DOHH2 (cell line): ENCODE data around the gene ATP1A1.

Source experiments
- CTCF ChIP-seq: fragments of 200-600 bp; sonication (generic); IDR thresholded peaks from one replicate; pipeline ENCODE4 v1.5.1; 2014; ENCODE audit warnings: antibody characterized with exemption, mild to moderate bottlenecking, low read depth, low read length; ENCODE audit not compliant: poor library complexity, severe bottlenecking
- EZH2phosphoT487 ChIP-seq: fragments of 200-600 bp; sonication (generic); IDR thresholded peaks from 2 replicates; pipeline ENCODE4 v1.6.1; 2017; ENCODE audit warnings: borderline replicate concordance, mild to moderate bottlenecking, antibody characterized with exemption, low read length, moderate library complexity, mixed read lengths

DNA sequence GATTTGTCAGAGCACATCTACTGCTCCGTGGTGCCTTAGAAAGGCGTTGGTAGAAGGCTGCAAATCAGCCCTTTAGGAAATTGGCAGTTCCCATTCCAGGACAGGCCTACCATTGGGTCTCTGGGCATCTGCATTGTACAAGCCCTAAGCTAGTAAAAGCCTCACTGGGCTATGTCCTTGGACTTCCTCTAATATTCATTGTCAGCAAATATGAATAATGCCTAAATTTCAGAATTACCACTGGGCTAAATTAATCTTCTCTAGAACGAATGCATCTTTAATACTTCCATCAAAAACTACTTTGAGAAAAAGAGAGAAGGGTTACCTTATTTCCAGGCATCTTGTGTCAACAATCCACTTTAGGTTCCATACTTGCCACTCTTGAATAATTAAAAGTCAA, 41.5 kb upstream of the ATP1A1 start:
- no peak for TF ChIP-seq CTCF
- TF ChIP-seq EZH2phosphoT487 = no peak
